Measurements from ENCODE around the gene COL28A1.

Gene COL28A1

GRCh38 chr7:7569081-7569527 lies 33.4 kb upstream of the COL28A1 start:
- Histone ChIP-seq H3K27me3 (ENCODE audit: insufficient read depth, low read length) (no peaks in the 10 kb centered on the region), H3K9ac (ENCODE audit: low read depth, low read length) (no peak overlapping the region), H3K9me3 (ENCODE audit: insufficient read depth, low read depth, low read length) (peaks cover 5% of the 10 kb centered on the region; the same call in 1 of the 2 replicates), H3K27ac (ENCODE audit: low read depth, low read length) (no peak overlapping the region), H3K4me3 (ENCODE audit: low read length) (peak overlapping the region; percentile 98; the same call in 1 of the 2 replicates), H3K4me1 (ENCODE audit: insufficient read depth, low read length) (peaks cover 23% of the 10 kb centered on the region), H3K36me3 (ENCODE audit: insufficient read depth, low read length) (peaks cover 39% of the 10 kb centered on the region)
- 89% methylated on average over 5 of the region's 5 CpGs for WGBS

DNA sequence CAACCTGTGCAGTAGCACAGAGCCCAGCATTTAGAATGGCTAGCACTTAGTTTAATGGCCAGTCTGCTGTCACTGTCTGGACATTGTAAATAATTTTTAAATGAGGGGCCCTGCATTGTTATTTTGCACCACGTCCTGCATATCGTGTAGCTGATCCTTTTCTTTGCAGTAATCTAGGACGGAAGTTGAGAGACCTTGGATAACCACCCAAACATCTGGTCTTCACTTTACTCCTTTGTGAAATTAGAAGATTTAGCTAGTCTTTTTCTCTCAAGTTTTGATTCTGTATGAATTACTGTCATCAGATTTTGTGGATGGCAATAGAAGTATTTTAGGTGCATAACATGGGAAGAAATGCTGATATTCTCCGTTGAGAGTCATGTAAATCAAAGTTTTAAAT lies 32.9 kb upstream of the COL28A1 start:
- no peak overlapping the region for H3K9ac ChIP-seq (ENCODE audit: low read depth, low read length)
- peak overlapping the region; percentile 98 for H3K4me3 ChIP-seq (ENCODE audit: low read length)
- WGBS: 95% methylated on average over 4 of the region's 4 CpGs

GRCh38 chr7:7567898-7568531 lies 32.3 kb upstream of the COL28A1 start:
- H3K36me3 ChIP-seq (ENCODE audit: insufficient read depth, low read length): peaks cover 28% of the 10 kb centered on the region
- 75% methylated on average over 1 of the region's 2 CpGs for WGBS
- peaks cover 28% of the 10 kb centered on the region for H3K4me1 ChIP-seq (ENCODE audit: insufficient read depth, low read length)
- no peak overlapping the region for H3K27ac ChIP-seq (ENCODE audit: low read depth, low read length)
- H3K9ac ChIP-seq (ENCODE audit: low read depth, low read length): peak overlapping the region; percentile 96; the same call in 1 of the 2 replicates
- H3K27me3 ChIP-seq (ENCODE audit: insufficient read depth, low read length): no peaks in the 10 kb centered on the region
- peaks cover 5% of the 10 kb centered on the region; the same call in 1 of the 2 replicates for H3K9me3 ChIP-seq (ENCODE audit: insufficient read depth, low read depth, low read length)
- H3K4me3 ChIP-seq (ENCODE audit: low read length): peak overlapping the region; percentile 98

More for the DNA sequence above, 32.9 kb upstream of the COL28A1 start:
- peaks cover 34% of the 10 kb centered on the region for H3K36me3 ChIP-seq (ENCODE audit: insufficient read depth, low read length)
- no peaks in the 10 kb centered on the region for H3K27me3 ChIP-seq (ENCODE audit: insufficient read depth, low read length)
- no peak overlapping the region for H3K27ac ChIP-seq (ENCODE audit: low read depth, low read length)
- peaks cover 5% of the 10 kb centered on the region; the same call in 1 of the 2 replicates for H3K9me3 ChIP-seq (ENCODE audit: insufficient read depth, low read depth, low read length)
- peaks cover 28% of the 10 kb centered on the region for H3K4me1 ChIP-seq (ENCODE audit: insufficient read depth, low read length)

DNA sequence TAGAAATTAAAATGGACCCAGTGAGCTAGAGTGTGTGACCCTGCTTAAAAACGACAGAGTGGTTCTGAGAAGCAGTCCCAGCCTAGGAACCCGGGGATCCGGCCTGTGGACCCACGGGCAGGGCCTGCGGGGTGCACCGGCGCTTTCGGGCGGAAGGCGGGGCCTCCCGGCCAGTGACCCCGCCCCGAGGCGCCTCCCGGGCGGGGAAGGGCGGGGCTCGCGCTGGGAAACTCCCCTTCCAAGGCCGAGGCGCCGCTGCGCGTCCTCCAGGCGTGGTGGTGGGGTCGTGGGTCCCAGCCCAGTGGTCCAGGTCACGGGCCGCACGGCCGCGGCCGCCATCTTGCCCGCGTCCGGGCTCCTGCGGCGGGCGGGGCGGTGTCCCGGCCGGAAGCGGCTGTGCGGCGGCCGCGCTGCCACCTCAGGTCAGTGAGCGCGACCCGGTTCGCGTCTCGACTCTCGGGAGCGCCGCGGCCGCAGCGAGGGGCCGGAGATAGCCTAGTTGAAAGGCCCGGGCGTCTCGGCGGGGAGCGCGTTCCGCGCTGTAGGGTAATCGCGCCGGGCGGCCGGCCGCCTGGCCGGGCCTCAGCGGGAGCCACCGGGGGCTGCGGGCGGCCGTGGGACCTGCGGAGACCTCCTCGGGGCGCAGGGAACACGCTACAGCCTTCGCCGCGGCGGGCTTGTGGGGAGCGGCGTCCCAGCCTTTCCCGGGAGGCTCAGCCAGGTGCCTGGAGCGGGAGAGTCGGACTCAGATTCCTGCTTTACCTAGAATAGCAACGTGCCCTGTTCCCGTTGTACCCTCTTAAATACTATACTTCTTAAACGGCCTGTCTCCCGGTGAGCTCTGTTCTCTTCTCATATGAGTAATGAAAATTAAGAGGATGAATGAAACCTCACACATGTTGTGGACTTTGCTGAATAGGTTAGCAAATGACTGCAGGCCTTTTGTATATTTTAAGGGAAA lies 31.3 kb upstream of the COL28A1 start, which contains the start of gene MIOS:
Gene MIOS, plus strand, starts transcription at position 234 of the 961 bp plus-strand sequence. CDS start 5,592 bp downstream, outside the sequence.
- Histone ChIP-seq H3K27me3 (ENCODE audit: insufficient read depth, low read length) (no peaks in the 10 kb centered on the region), H3K9me3 (ENCODE audit: insufficient read depth, low read depth, low read length) (peaks cover 5% of the 10 kb centered on the region; the same call in 1 of the 2 replicates), H3K9ac (ENCODE audit: low read depth, low read length) (peak within 1 kb of the TSS; percentile 96), H3K27ac (ENCODE audit: low read depth, low read length) (peak within 1 kb of the TSS; percentile 83), H3K36me3 (ENCODE audit: insufficient read depth, low read length) (peaks cover 20% of the 10 kb centered on the region), H3K4me1 (ENCODE audit: insufficient read depth, low read length) (peaks cover 28% of the 10 kb centered on the region), H3K4me3 (ENCODE audit: low read length) (peak within 1 kb of the TSS; percentile 98)
- under 1% methylated on average over 96 of the region's 96 CpGs for whole genome bisulfite sequencing

GRCh38 chr7:7565746-7566650 lies 30.3 kb upstream of the COL28A1 start:
- 91% methylated on average over 26 of the region's 26 CpGs for WGBS
- Histone ChIP-seq H3K27ac (ENCODE audit: low read depth, low read length) (peak overlapping the region; percentile 83), H3K4me3 (ENCODE audit: low read length) (peak overlapping the region; percentile 98), H3K9ac (ENCODE audit: low read depth, low read length) (peak overlapping the region; percentile 96), H3K36me3 (ENCODE audit: insufficient read depth, low read length) (peaks cover 18% of the 10 kb centered on the region), H3K27me3 (ENCODE audit: insufficient read depth, low read length) (no peaks in the 10 kb centered on the region), H3K9me3 (ENCODE audit: insufficient read depth, low read depth, low read length) (peaks cover 5% of the 10 kb centered on the region; the same call in 1 of the 2 replicates), H3K4me1 (ENCODE audit: insufficient read depth, low read length) (peaks cover 28% of the 10 kb centered on the region)

DNA sequence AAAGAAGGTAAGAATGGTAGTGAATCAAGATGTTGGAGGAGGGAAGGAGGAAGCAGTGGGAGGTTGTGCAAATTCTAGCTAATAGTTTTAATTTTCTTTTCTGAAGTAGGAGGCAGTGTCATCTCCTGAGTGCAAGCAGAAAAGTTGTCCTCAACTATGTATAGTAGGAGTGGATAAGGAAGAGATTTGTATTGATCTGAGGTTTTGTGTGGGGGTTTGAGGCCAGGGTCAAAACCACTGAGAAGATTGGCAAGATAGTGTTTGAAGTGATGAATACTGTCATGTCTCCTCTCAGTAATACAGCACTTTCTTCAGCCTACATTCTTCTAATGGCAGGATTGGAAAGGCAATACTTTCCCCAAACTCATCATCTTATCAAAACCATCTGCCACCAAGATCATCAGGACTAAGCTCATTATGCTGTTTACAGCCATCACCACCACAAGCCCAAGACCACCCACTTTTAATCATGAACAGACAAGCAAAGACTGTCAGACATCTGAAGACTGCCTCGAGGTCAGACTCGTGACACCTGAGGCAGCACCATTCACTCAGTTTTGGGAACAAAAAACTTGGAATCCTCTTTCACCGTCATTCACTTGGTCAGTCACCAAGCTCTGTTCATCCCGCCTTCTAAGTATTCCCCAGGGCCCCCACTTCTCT lies 29.5 kb upstream of the COL28A1 start:
- Histone ChIP-seq H3K27me3 (ENCODE audit: insufficient read depth, low read length) (no peaks in the 10 kb centered on the region), H3K9ac (ENCODE audit: low read depth, low read length) (no peak overlapping the region), H3K36me3 (ENCODE audit: insufficient read depth, low read length) (peaks cover 13% of the 10 kb centered on the region), H3K27ac (ENCODE audit: low read depth, low read length) (no peak overlapping the region), H3K4me3 (ENCODE audit: low read length) (no peak overlapping the region), H3K4me1 (ENCODE audit: insufficient read depth, low read length) (peaks cover 28% of the 10 kb centered on the region), H3K9me3 (ENCODE audit: insufficient read depth, low read depth, low read length) (peaks cover 5% of the 10 kb centered on the region; the same call in 1 of the 2 replicates)
- WGBS: 93% methylated on average over 4 of the region's 4 CpGs

GRCh38 chr7:7564323-7564780 lies 28.7 kb upstream of the COL28A1 start:
- Histone ChIP-seq H3K9ac (ENCODE audit: low read depth, low read length) (no peak overlapping the region), H3K4me3 (ENCODE audit: low read length) (no peak overlapping the region), H3K9me3 (ENCODE audit: insufficient read depth, low read depth, low read length) (no peaks in the 10 kb centered on the region), H3K27me3 (ENCODE audit: insufficient read depth, low read length) (no peaks in the 10 kb centered on the region), H3K27ac (ENCODE audit: low read depth, low read length) (no peak overlapping the region), H3K4me1 (ENCODE audit: insufficient read depth, low read length) (peaks cover 28% of the 10 kb centered on the region), H3K36me3 (ENCODE audit: insufficient read depth, low read length) (peaks cover 5% of the 10 kb centered on the region)
- 84% methylated on average over 3 of the region's 3 CpGs for WGBS

DNA sequence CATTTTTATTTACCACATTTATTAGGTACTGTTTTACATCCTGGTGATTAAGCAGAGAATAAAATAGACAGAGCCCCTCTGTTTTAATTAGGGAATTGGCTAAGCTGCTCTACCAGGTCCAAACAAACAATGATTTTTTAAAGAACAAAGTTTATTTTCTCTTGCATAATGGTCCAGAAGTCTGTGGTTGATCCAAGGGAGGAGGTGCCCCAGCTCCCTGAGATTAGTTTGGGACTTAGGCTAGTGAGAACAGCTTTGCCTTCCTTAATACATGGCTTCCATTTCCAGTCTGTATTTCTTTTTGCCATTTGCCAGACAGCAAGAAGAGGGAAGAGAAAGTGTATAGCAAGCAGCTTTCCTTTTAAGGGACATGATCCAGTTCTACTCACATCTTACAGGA lies 28.1 kb upstream of the COL28A1 start:
- Histone ChIP-seq H3K9ac (ENCODE audit: low read depth, low read length) (no peak overlapping the region), H3K36me3 (ENCODE audit: insufficient read depth, low read length) (0 out of 2 replicates have a peak, but pooled peaks cover under 1% of the 10 kb centered on the region), H3K4me3 (ENCODE audit: low read length) (no peak overlapping the region), H3K27ac (ENCODE audit: low read depth, low read length) (no peak overlapping the region), H3K4me1 (ENCODE audit: insufficient read depth, low read length) (peaks cover 26% of the 10 kb centered on the region), H3K27me3 (ENCODE audit: insufficient read depth, low read length) (no peaks in the 10 kb centered on the region), H3K9me3 (ENCODE audit: insufficient read depth, low read depth, low read length) (no peaks in the 10 kb centered on the region)

DNA sequence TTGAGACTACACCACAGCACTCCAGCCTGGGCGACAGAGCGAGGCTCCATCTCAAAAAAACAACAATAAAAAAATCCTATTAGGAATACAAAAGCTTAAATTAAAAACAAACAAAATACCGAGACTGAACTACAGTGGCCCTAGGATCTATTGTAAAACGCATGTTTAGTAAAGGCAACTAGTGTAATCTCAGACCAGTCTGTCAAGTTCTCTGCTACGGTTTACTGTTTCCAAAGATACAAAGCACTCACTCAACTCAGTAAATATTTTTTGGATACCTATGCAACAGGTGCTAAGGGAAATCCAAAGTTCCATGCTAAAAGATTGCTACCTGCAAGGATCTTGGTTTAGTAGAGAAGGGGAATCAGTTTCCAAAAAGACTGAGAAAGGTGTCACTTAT lies 27.6 kb upstream of the COL28A1 start:
- H3K9ac ChIP-seq (ENCODE audit: low read depth, low read length): no peak overlapping the region
- H3K36me3 ChIP-seq (ENCODE audit: insufficient read depth, low read length): no peaks in the 10 kb centered on the region
- H3K4me1 ChIP-seq (ENCODE audit: insufficient read depth, low read length): peaks cover 20% of the 10 kb centered on the region
- no peaks in the 10 kb centered on the region for H3K27me3 ChIP-seq (ENCODE audit: insufficient read depth, low read length)
- H3K9me3 ChIP-seq (ENCODE audit: insufficient read depth, low read depth, low read length): no peaks in the 10 kb centered on the region
- H3K27ac ChIP-seq (ENCODE audit: low read depth, low read length): no peak overlapping the region
- 96% methylated on average over 5 of the region's 5 CpGs for WGBS
- no peak overlapping the region for H3K4me3 ChIP-seq (ENCODE audit: low read length)

DNA sequence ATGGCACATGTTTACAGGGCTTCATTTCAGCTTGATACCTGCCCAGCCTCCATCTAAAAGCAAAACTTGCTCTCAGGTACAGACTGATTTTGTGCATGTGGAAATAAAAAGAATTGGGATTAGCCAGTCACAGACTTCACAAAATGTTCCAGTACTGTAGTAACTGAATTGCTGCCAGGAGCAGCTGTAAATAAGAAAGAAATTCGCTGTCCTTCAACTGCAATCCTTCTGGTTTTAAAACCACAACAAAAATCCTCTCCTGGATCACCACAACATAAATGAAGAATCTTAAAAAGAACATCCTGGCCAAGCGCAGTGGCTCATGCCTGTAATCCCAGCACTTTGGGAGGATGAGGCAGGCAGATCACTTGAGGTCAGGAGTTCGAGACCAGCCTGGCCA lies 27.1 kb upstream of the COL28A1 start:
- no peaks in the 10 kb centered on the region for H3K27me3 ChIP-seq (ENCODE audit: insufficient read depth, low read length)
- WGBS: 89% methylated on average over 3 of the region's 3 CpGs
- H3K9ac ChIP-seq (ENCODE audit: low read depth, low read length): no peak overlapping the region
- no peak overlapping the region for H3K27ac ChIP-seq (ENCODE audit: low read depth, low read length)
- no peaks in the 10 kb centered on the region for H3K36me3 ChIP-seq (ENCODE audit: insufficient read depth, low read length)
- no peak overlapping the region for H3K4me3 ChIP-seq (ENCODE audit: low read length)
- peaks cover 15% of the 10 kb centered on the region for H3K4me1 ChIP-seq (ENCODE audit: insufficient read depth, low read length)
- H3K9me3 ChIP-seq (ENCODE audit: insufficient read depth, low read depth, low read length): no peaks in the 10 kb centered on the region
